HG02885 (cell line): ENCODE data around the gene NKX6-2.
"Not testable (repeated sequence)": the region's sequence is repeated elsewhere in the genome, so short reads cannot be mapped to it uniquely, and the experiment has no call there.

Experiments used
- ATAC-seq: cut with Tn5 transposase; IDR thresholded peaks from one replicate; pipeline ENCODE4 v1.9.1; 2021; ENCODE audit warnings: mild to moderate bottlenecking; ENCODE audit not compliant: unreplicated experiment, poor library complexity

The NKX6-2 gene

DNA sequence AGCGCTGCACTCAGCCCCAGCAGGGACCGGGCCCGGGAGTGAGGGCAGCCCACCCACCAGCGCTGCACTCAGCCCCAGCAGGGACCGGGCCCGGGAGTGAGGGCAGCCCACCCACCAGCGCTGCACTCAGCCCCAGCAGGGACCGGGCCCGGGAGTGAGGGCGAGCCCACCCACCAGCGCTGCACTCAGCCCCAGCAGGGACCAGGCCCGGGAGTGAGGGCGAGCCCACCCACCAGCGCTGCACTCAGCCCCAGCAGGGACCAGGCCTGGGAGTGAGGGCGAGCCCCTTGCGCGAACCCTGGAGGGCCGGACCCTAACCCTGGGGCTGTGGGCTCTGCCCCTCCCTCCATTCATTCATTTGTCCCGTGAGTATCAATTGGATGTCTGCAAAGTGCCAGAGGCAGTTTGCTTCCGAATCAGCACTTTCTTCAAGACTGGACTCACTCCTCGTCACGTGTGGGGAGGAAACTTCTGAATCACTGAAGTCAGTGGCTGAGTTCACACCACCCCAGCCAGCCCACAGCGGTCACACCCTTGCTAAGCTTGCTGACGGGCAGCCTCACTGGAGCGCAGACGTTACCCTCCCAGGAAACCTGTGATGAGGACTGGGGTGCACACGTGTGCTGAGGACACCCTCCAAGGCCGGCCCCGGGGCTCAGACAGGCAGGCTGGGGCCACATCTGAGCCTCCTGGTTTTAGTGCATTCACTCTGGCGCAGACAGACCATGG lies 42.6 kb downstream of the NKX6-2 start:
- ATAC-seq = not testable (repeated sequence)

- ATAC-seq = no peak
These were observed 43.1 kb downstream of the NKX6-2 start for GRCh38 chr10:132742837-132743194.

- ATAC-seq = no peak
These were observed 43.6 kb downstream of the NKX6-2 start for GRCh38 chr10:132742167-132742836.

GRCh38 chr10:132740588-132740987 lies 45.4 kb downstream of the NKX6-2 start:
- no peak for ATAC-seq

DNA sequence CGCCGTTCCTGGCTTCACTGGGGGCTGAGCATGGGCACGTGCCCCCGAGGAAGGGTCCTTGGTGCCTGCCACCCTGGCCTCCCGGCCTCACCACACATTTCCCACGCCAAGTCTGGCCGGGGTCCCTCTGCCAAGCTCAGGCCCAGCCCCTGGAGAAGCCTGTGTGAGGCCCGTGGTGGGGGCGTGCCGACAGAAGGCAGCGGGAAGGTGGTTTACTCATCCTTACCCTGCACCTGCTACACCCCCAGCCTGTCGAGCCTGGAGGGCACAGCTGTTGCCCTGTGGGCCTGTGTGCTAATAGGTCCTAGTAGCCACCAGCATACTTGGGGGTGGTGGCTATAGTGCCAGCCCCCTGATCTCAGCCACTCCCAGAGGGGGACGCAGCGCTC lies 46.7 kb downstream of the NKX6-2 start:
- ATAC-seq = no peak

GRCh38 chr10:132738454-132739224 lies 47.3 kb downstream of the NKX6-2 start:
- ATAC-seq = no peak

DNA sequence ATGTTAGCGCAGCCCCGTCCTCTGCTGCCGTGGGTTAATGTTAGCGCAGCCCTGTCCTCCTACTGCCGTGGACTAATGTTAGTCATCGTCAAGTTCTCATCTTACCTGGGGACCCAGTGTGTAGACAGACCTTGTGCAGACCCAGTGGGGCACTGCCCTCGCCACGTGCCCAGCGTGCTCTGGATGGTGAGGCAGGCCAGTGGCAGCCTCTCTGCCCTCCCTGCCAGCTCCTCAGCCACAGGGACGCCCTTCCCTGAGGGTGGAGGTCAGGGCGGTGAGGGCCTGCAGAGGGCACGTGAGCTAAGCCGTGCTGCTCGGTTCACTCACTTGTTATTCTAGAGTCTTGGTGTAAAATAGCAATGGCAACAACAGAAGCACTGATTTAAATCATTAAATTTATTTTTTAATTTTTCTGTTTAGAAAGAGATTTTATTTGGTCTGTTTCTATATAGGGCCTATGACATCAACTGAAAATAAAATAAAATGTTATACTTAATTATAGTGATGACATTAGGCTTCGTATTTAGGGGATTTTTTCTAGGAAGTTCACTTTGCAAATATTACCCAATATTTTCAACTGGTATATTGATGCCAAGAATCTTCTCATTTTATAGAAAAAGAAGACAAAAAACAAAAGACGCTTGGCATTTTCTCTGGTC lies 48.4 kb downstream of the NKX6-2 start:
- ATAC-seq = no peak

DNA sequence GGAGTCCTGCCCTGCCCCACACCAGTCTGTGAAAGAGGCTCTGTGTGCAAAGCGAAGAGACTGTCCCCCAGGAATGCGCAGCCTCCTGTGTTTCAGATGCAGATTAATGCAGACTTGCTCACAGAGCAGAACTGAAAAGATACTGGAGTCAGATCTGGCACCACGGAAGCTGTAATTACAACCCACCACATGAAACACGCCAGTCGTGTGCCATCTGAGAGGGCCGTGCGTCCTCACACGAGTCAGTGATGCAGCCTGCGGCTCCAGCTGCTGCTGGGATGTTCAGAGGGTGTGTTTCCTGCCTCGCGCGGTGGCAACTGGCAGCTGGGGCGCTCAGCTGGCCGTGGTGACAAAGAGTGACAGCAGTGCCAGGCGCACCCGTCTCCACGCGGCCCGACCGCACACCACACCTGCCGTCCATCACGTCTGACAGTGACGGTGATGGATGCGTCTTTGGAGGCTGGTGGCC lies 50.0 kb downstream of the NKX6-2 start:
- no peak for ATAC-seq

- ATAC-seq = no peak
These were observed 50.6 kb downstream of the NKX6-2 start for GRCh38 chr10:132735341-132735775.

DNA sequence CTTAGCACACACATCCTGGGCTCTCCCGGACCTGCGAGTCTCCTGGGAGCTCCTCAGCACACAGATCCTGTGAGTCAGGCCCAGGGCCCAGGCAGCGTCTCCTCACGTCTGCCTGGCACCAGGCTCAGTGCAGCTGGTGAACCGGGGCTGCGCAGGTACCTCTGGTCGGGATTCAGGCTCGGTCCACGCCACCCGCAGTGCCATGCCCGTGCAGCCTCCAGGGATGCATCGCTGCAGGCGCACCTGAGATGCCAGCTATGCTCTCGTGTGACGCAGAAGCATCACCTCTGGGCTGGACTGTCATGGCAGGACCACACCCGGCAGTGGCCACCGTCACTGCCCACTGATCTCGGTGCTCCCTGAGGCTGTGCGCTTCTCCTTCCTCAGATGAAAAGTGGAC lies 52.0 kb downstream of the NKX6-2 start:
- ATAC-seq = no peak
